Psoas muscle (tissue), 8 donors: ENCODE measurements around the gene PTPRA. TPM values are rescaled to one million over a fixed set of nuclear protein-coding genes. Genes with fewer than 3 reads are reported as not detected.

Experiments used
- ATAC-seq, 4 donors: fragments of 200-7000 bp; cut with Tn5 transposase; one replicate each; pipeline ENCODE4 v1.9.1; 2020; ENCODE audit warnings: moderate library complexity in 3 of 4, mild to moderate bottlenecking in 2 of 4
- DNase-seq, 2 donors: peaks; one replicate each; pipeline ENCODE4 v3.0.0-alpha.2; 2020
- H3K27ac ChIP-seq: fragments of 200-600 bp; one replicate; pipeline ENCODE4 v1.8.0; 2022
- H3K27me3 ChIP-seq, 3 donors: fragments of 200-600 bp in 1 of 3; one replicate each; pipeline versions ENCODE4 v1.6.1 to v1.8.0; 2013 to 2022; ENCODE audit warnings: low read length in 2 of 3, mild to moderate bottlenecking in 2 of 3, moderate library complexity in 1 of 3; ENCODE audit not compliant: insufficient read depth in 3 of 3
- H3K36me3 ChIP-seq, 2 donors: fragments of 200-600 bp in 1 of 2; one replicate each; pipeline versions ENCODE4 v1.6.1 to v1.8.0; 2013 to 2022; ENCODE audit warnings: low read depth in 1 of 2, mild to moderate bottlenecking in 1 of 2, moderate library complexity in 1 of 2; ENCODE audit not compliant: insufficient read depth in 1 of 2
- H3K4me1 ChIP-seq: fragments of 200-600 bp; one replicate; pipeline ENCODE4 v1.8.0; 2022
- H3K4me3 ChIP-seq: fragments of 200-600 bp; one replicate; pipeline ENCODE4 v1.8.0; 2022; ENCODE audit warnings: mild to moderate bottlenecking
- H3K9me3 ChIP-seq: fragments of 200-600 bp; one replicate; pipeline ENCODE4 v1.8.0; 2022
- WGBS, 3 donors: extraction: QIAGEN DNeasy Blood & Tissue Kit; methylation state at CpG; one replicate each; pipeline versions ENCODE4 v1.1.6 to v1.1.7; 2013; 5-methylcytosine and 5-hydroxymethylcytosine counted together
- intact Hi-C, 2 donors: fragments of 100-400 bp; cut with DNase I; formaldehyde crosslinking; loops; one replicate each; pipeline versions ENCODE4 v1.11.0 to v1.14.2; 2022
- polyA plus RNA-seq, 3 donors: library from polyadenylated mRNA; stranded (reverse); fragments of 200-250 nt; gene quantifications; one replicate each; pipeline ENCODE4 v1.2.3, GENCODE V29; 2013
- total RNA-seq, 4 donors: library from RNA; stranded (reverse); fragmentation: NEBNext Ultra II Directional in 2 of 4; extraction: Animal tissue kit (Norgen Biotek cat#: 25700) in 2 of 4; gene quantifications; one replicate each; pipeline versions ENCODE4 v1.2.1 to v1.2.4, GENCODE V29; 2021 to 2023
- TF ChIP-seq, protein P1 (sequence below): fragments of 200-600 bp; IDR thresholded peaks from one replicate; pipeline ENCODE4 v1.8.0; 2022; ENCODE audit warnings: antibody characterized with exemption
- donor health status: healthy with polysubstance abuse.
- donor health status: DM: no; HTN: no; CAD: no; lungs with moderate emphysema.
- donor health status: Bipolar disorder and iron deficiency.
- donor health status: healthy.
- donor health status: DM: yes; HTN: yes; CAD: no.
- donor health status: DM: no; HTN: no; CAD: no.
- donor health status: DM: no; HTN: no; CAD: no.
- donor health status: DM: yes; HTN: yes; CAD: no.

The PTPRA gene
- total and polyA plus RNA-seq, 7 donors = 7.6 to 19.9 (median 15.0) TPM

DNA sequence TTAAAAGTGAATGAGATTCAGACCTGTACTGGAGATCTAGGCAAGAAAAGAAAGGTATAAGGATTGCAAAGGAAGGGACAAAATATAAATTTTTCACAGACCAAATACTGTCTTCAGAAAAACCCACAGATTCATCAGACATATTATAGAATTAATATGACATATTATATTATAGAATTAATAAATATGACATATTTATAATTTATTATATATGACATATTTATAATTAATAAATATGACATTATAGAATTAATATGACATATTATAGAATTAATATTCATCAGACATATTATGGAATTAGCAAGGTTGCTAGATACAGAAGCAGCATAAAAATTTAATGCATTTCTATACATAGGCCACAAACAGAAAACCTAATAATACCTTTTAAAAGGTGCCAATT, 125.4 kb downstream of the PTPRA start:
- intact Hi-C loops = no loop called here
- Histone ChIP-seq H3K27me3 (no peaks in the 10 kb centered on the region), H3K4me3 (no peak overlapping the region), H3K9me3 (no peaks in the 10 kb centered on the region), H3K27ac (no peak overlapping the region), H3K36me3 (peaks cover 0 to 45% of the 10 kb centered on the region in 2 donors), H3K4me1 (no peaks in the 10 kb centered on the region)
- no peak for DNase-seq
- TF ChIP-seq, protein P1, sequence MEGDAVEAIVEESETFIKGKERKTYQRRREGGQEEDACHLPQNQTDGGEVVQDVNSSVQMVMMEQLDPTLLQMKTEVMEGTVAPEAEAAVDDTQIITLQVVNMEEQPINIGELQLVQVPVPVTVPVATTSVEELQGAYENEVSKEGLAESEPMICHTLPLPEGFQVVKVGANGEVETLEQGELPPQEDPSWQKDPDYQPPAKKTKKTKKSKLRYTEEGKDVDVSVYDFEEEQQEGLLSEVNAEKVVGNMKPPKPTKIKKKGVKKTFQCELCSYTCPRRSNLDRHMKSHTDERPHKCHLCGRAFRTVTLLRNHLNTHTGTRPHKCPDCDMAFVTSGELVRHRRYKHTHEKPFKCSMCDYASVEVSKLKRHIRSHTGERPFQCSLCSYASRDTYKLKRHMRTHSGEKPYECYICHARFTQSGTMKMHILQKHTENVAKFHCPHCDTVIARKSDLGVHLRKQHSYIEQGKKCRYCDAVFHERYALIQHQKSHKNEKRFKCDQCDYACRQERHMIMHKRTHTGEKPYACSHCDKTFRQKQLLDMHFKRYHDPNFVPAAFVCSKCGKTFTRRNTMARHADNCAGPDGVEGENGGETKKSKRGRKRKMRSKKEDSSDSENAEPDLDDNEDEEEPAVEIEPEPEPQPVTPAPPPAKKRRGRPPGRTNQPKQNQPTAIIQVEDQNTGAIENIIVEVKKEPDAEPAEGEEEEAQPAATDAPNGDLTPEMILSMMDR = no peak
- ATAC-seq = no peak

DNA sequence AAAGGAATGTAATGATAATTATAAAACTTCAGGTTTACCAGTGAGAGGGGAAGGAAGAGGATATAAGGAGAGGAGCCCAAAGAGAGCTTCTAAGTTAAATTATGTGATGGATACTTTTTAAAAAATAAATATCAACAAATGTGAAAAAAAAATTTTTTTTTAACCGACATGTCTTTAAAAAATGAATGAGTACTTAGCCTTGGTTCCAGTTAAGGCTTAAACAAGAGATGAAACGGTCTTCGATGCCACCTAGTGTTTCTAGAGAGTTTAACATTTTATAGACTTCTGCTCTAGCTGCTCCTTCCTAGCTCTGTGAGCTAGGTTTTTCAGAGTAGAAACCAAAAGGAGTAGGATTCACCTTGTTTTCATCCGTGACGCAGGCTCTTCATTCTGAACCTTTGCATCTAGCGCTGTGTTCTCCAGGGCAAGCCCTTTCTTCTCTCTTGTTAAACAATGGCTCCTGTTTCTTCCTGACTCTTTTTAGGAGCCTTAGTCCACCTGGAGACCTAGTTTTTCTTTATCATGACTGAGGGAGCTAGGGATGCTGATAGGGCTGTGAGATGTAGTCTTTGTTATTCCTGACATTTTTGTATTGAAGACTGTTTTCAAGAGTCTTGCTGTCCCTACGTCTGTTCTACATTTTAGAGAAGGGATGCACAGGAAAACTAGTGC, 127.7 kb downstream of the PTPRA start:
- intact Hi-C loops = loop anchor here in 1 of 2 donors (10.0 kb wide), 1 partner anchor 246 kb away; no protein-coding TSS in a partner anchor
- no peaks in the 10 kb centered on the region for H3K9me3 ChIP-seq
- no peak for DNase-seq
- no peak overlapping the region for H3K4me3 ChIP-seq
- H3K36me3 ChIP-seq = peaks cover 0 to 43% of the 10 kb centered on the region in 2 donors
- H3K4me1 ChIP-seq = no peaks in the 10 kb centered on the region
- WGBS, 3 donors = 47 to 57% (median 51%) methylated on average over 7 of the region's 7 CpGs
- ATAC-seq = peak in 3 of 4 donors; percentile 57 to 91 (median 81)
- H3K27me3 ChIP-seq = no peaks in the 10 kb centered on the region
- TF ChIP-seq, protein P1 = peak; percentile 67
- H3K27ac ChIP-seq = no peak overlapping the region

DNA sequence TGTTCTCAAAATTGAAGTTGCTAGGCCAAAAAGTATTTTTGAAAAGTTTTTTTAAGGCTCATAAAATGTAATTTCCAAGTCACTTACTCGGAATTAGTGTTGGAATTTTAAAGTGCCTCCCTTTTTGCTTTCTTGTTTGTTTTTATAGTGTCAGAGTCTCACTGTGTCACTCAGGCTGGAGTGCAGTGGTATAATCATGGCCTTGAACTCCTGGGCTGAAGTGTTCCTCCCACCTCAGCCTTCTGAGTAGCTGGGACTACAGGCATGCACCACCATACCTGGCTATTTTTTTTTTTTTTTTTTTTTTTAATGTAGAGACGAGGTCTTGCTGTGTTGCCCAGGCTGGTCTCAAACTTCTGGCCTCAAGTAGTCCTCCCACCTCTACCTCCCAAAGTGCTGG, 130.1 kb downstream of the PTPRA start:
- 72 to 97% (median 96%) methylated on average over 2 of the region's 2 CpGs for WGBS, 3 donors
- intact Hi-C loops = loop anchor here in 1 of 2 donors (10.0 kb wide), 1 partner anchor 249 kb away; no protein-coding TSS in a partner anchor
- no peaks in the 10 kb centered on the region for H3K27me3 ChIP-seq
- H3K36me3 ChIP-seq = peaks cover 7 to 54% of the 10 kb centered on the region in 2 donors
- no peak for DNase-seq
- ATAC-seq = no peak
- H3K4me1 ChIP-seq = no peaks in the 10 kb centered on the region
- H3K4me3 ChIP-seq = no peak overlapping the region
- no peak overlapping the region for H3K27ac ChIP-seq
- TF ChIP-seq, protein P1 = no peak
- no peaks in the 10 kb centered on the region for H3K9me3 ChIP-seq

DNA sequence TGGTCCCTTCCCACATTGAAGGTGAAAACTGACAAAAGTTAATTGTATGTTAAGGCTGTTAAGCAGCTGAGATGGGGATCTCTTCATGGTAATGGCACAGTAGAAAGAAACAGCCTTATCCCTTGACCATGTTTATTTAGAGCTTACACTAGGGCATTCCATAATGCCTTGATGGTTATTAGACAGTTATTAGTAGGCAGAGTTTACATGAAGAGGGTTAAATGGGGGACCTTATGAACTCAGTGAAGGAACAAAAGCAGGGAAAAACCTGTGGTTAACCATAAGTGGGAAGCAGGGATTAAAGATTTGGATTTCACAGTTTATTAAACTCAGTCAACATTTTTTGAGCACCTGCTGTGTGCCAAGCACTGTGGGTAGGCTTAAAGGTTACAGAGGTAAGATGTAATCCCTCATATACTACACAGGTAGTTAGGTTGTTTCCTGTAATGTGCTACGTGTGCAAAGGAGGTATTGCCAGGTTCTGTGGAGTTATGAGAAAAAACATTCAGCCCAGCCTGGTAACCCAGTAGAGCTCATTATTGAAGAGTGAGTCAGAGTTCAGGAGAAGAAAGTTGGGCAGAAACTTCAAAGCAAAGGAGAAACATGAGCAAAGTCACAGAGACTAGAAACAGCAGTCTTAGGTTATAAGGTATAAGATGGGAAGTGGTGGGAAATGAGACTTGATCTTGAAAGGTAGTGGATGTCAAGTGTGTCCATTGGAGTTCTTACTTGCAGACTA, 137.9 kb downstream of the PTPRA start:
- no peak overlapping the region for H3K27ac ChIP-seq
- no peaks in the 10 kb centered on the region for H3K9me3 ChIP-seq
- H3K4me1 ChIP-seq = no peaks in the 10 kb centered on the region
- 38 to 97% (median 88%) methylated on average over 1 of the region's 1 CpG for WGBS, 3 donors
- ATAC-seq (no peak), DNase-seq (no peak)
- TF ChIP-seq, protein P1 = no peak
- no peak overlapping the region for H3K4me3 ChIP-seq
- peaks cover 6 to 87% of the 10 kb centered on the region in 2 donors for H3K36me3 ChIP-seq
- intact Hi-C loops = no loop called here
- H3K27me3 ChIP-seq = no peaks in the 10 kb centered on the region
